Breast epithelium (tissue), 3 donors: Measurements from ENCODE around the gene GAL3ST2.
"Not testable (repeated sequence)": the region's sequence is repeated elsewhere in the genome, so short reads cannot be mapped to it uniquely, and the experiment has no call there.

Experiments
- POLR2A ChIP-seq: fragments of 450-650 bp; IDR thresholded peaks from one replicate; pipeline ENCODE4 v1.6.1; 2016; ENCODE audit warnings: antibody characterized with exemption, mild to moderate bottlenecking, moderate library complexity
- TF ChIP-seq, protein P1 (sequence below), 3 donors: fragments of 450-650 bp; IDR thresholded peaks; one replicate each; pipeline ENCODE4 v1.5.1; 2016 to 2017; ENCODE audit warnings: antibody characterized with exemption in 3 of 3, mild to moderate bottlenecking in 3 of 3, moderate library complexity in 3 of 3

DNA sequence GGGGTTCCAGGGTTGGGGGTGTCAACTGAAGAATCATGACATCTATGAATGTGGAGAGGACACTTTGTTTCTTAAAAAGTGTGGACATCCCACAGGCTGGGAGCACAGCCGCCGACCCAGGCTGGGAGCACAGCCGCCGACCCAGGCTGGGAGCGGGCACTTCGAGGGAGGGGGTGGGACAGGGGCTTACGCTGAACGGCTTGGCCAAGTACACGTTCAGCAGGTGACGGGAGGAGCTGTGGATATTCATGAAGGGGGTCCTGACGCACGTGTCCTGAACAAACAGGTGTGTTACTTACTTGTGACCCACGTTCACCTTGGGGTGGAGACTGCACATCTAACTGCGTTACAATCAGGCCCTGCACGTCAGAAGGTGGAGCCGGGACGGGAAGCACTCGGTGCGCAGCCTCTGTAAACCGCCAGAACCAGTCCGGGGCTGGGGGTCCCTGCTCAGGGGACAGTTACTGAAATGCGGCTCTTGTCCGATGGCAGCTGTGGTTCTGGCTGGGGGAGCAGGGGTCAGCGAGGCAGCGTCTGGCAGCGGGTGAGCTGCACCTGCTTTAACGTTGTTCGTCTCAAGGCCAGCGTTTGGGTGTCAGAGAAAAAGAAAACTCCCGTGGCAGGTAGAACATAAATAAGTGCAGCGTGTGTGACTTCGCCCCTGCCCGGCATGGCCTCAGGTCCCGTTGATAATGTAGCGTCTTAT, 23.7 kb downstream of the GAL3ST2 start:
- TF ChIP-seq POLR2A: not testable (repeated sequence)
- TF ChIP-seq, protein P1, sequence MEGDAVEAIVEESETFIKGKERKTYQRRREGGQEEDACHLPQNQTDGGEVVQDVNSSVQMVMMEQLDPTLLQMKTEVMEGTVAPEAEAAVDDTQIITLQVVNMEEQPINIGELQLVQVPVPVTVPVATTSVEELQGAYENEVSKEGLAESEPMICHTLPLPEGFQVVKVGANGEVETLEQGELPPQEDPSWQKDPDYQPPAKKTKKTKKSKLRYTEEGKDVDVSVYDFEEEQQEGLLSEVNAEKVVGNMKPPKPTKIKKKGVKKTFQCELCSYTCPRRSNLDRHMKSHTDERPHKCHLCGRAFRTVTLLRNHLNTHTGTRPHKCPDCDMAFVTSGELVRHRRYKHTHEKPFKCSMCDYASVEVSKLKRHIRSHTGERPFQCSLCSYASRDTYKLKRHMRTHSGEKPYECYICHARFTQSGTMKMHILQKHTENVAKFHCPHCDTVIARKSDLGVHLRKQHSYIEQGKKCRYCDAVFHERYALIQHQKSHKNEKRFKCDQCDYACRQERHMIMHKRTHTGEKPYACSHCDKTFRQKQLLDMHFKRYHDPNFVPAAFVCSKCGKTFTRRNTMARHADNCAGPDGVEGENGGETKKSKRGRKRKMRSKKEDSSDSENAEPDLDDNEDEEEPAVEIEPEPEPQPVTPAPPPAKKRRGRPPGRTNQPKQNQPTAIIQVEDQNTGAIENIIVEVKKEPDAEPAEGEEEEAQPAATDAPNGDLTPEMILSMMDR (IDR thresholded peaks at IDR 0.05): not testable (repeated sequence)
